ENCODE data around the gene PKP2.

DNA sequence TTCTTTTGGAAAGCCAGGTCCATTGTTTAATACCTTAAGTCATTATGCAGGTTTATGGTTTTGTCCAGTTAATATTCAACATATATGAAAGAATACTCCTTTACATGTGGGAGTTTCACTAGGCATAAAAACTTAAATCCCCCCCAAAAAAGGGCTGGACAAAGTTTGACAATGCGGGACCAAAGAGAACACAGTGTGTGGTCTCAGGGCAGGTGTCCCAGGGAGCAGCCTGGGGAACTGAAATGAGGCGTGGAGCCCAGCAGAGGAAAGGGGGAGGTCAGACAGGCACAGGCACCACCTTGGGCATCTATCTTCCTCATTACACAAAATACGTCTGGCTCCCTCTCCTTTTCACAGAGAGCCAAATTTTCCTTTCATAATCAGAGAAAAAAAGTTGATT, 22.5 kb downstream of the PKP2 start:
- no peak for TF ChIP-seq EZH2 (IDR thresholded peaks at IDR 0.05; ENCODE audit: insufficient read depth, poor library complexity, severe bottlenecking)
- no peak for TF ChIP-seq EZH2phosphoT487 (IDR thresholded peaks at IDR 0.05; ENCODE audit: insufficient read depth, low read depth)
